H1 (cell line): ENCODE data around the gene GON4L. TPM values are rescaled to one million over a fixed set of nuclear protein-coding genes. Genes with fewer than 3 reads are reported as not detected.

Source experiments
- CTCF ChIA-PET: fragments of 300-600 bp; sonication (Branson Sonifier 250); formaldehyde crosslinking; loops from one replicate; lab custom pipeline; 2021; ENCODE audit not compliant: partially characterized antibody; lab: Charles Lee
- POLR2A ChIA-PET: fragments of 300-600 bp; sonication (Branson Sonifier 250); formaldehyde crosslinking; loops from one replicate; lab custom pipeline; 2021; ENCODE audit warnings: inconsistent platforms; ENCODE audit not compliant: partially characterized antibody; lab: Charles Lee
- DNase-seq, 2 experiments: peaks; one replicate each; pipeline versions ENCODE4 v3.0.0 to v3.0.0-alpha.2; 2010 to 2022; ENCODE audit warnings: low spot score in 2 of 2, low read depth in 1 of 2, mixed read lengths in 1 of 2
- FAIRE-seq: peaks from 2 replicates; lab custom pipeline; 2011; peaks lifted over from hg19 to GRCh38; lab: Jason Lieb, UNC
- H2AFZ ChIP-seq: 2 replicates; pipeline ENCODE4 v1.8.1; 2012; ENCODE audit warnings: low read length, inconsistent platforms
- H2AK5ac ChIP-seq: 2 replicates; pipeline ENCODE4 v1.6.1; 2013; ENCODE audit warnings: low read depth, low read length
- H2BK120ac ChIP-seq: replicated peaks from 2 replicates; pipeline ENCODE3; 2013; ENCODE audit warnings: low read depth, low read length, inconsistent platforms
- H2BK12ac ChIP-seq: 2 replicates; pipeline ENCODE4 v1.6.1; 2013; ENCODE audit warnings: low read depth, low read length
- H2BK15ac ChIP-seq: 2 replicates; pipeline ENCODE4 v1.6.1; 2013; ENCODE audit warnings: low read length
- H2BK20ac ChIP-seq: 2 replicates; pipeline ENCODE4 v1.6.1; 2013; ENCODE audit warnings: low read length
- H2BK5ac ChIP-seq: 2 replicates; pipeline ENCODE4 v1.6.1; 2013; ENCODE audit warnings: low read depth, low read length
- H3K14ac ChIP-seq: 2 replicates; pipeline ENCODE4 v1.6.1; 2013; ENCODE audit warnings: inconsistent platforms; ENCODE audit not compliant: insufficient read length
- H3K18ac ChIP-seq: 2 replicates; pipeline ENCODE4 v1.6.1; 2013; ENCODE audit warnings: low read length; ENCODE audit errors: extremely low read depth
- H3K23ac ChIP-seq: 2 replicates; pipeline ENCODE4 v1.6.1; 2013; ENCODE audit warnings: inconsistent platforms; ENCODE audit not compliant: insufficient read length
- H3K23me2 ChIP-seq: 2 replicates; pipeline ENCODE4 v1.6.1; 2013; ENCODE audit warnings: low read depth, low read length
- H3K27ac ChIP-seq: 2 replicates; pipeline ENCODE4 v1.6.1; 2011; ENCODE audit warnings: low read depth, low read length, inconsistent platforms
- H3K27me3 ChIP-seq, 4 experiments: replicated peaks in 1 of 4; 1 replicate in 1 of 4; 2 replicates in 3 of 4; pipeline versions ENCODE4 v1.6.1 to v1.8.1; 2011 to 2013; ENCODE audit warnings: low read length in 3 of 4, mild to moderate bottlenecking in 3 of 4, inconsistent platforms in 2 of 4, mixed read lengths in 2 of 4, moderate library complexity in 1 of 4; ENCODE audit not compliant: control insufficient read depth in 3 of 4, insufficient read depth in 3 of 4; ENCODE audit errors: extremely low read depth in 1 of 4
- H3K36me3 ChIP-seq, 4 experiments: 2 replicates each; pipeline versions ENCODE4 v1.6.1 to v1.8.1; 2011 to 2013; ENCODE audit warnings: mild to moderate bottlenecking in 4 of 4, low read length in 3 of 4, moderate library complexity in 2 of 4, control low read depth in 1 of 4, inconsistent platforms in 1 of 4; ENCODE audit not compliant: insufficient read depth in 4 of 4, control insufficient read depth in 2 of 4
- H3K4ac ChIP-seq: replicated peaks from 2 replicates; pipeline ENCODE3; 2013; ENCODE audit warnings: low read length, low read depth, mixed read lengths, inconsistent platforms; ENCODE audit not compliant: insufficient read length
- H3K4me1 ChIP-seq, 4 experiments: replicated peaks in 1 of 4; 1 replicate in 1 of 4; 2 replicates in 3 of 4; pipeline versions ENCODE4 v1.6.1 to v1.8.1; 2011 to 2013; ENCODE audit warnings: low read length in 3 of 4, inconsistent platforms in 2 of 4, mixed read lengths in 1 of 4; ENCODE audit not compliant: insufficient read depth in 4 of 4, control insufficient read depth in 3 of 4
- H3K4me2 ChIP-seq, 2 experiments: 2 replicates each; pipeline versions ENCODE4 v1.6.1 to v1.8.1; 2011 to 2013; ENCODE audit warnings: low read depth in 2 of 2, low read length in 2 of 2, control low read depth in 1 of 2, inconsistent platforms in 1 of 2, mild to moderate bottlenecking in 1 of 2; ENCODE audit not compliant: insufficient read depth in 1 of 2
- H3K4me3 ChIP-seq, 4 experiments: fragments of 200-600, 300-600 bp in 1 of 4; sonication (generic), shearing (Covaris generic), sonication (Bioruptor Twin) in 1 of 4; 2 replicates each; pipeline versions ENCODE4 v1.5.1 to v1.8.1; 2011 to 2016; ENCODE audit warnings: low read length in 4 of 4, low read depth in 3 of 4, control low read depth in 2 of 4, inconsistent platforms in 2 of 4, mild to moderate bottlenecking in 2 of 4, mixed read lengths in 1 of 4, moderate library complexity in 1 of 4; ENCODE audit not compliant: insufficient read depth in 2 of 4; ENCODE audit errors: extremely low read depth in 1 of 4
- H3K56ac ChIP-seq: replicated peaks from 2 replicates; pipeline ENCODE3; 2013; ENCODE audit warnings: low read depth, mild to moderate bottlenecking, mixed read lengths, low read length, inconsistent platforms; ENCODE audit not compliant: insufficient read length
- H3K79me1 ChIP-seq: 2 replicates; pipeline ENCODE4 v1.6.1; 2013; ENCODE audit warnings: low read depth, low read length, control low read depth
- H3K79me2 ChIP-seq, 2 experiments: 2 replicates each; pipeline versions ENCODE4 v1.6.1 to v1.8.1; 2012 to 2013; ENCODE audit warnings: low read length in 2 of 2, mild to moderate bottlenecking in 2 of 2, inconsistent platforms in 1 of 2; ENCODE audit not compliant: insufficient read depth in 2 of 2, control insufficient read depth in 1 of 2
- H3K9ac ChIP-seq, 4 experiments: replicated peaks in 1 of 4; 1 replicate in 1 of 4; 2 replicates in 3 of 4; pipeline versions ENCODE4 v1.6.1 to v1.8.1; 2011 to 2013; ENCODE audit warnings: low read depth in 3 of 4, low read length in 3 of 4, control low read depth in 2 of 4, mild to moderate bottlenecking in 2 of 4, moderate library complexity in 2 of 4, inconsistent platforms in 1 of 4; ENCODE audit errors: extremely low read depth in 1 of 4
- H3K9me3 ChIP-seq, 2 experiments: 2 replicates each; pipeline versions ENCODE4 v1.6.1 to v1.8.1; 2012 to 2013; ENCODE audit warnings: mild to moderate bottlenecking in 2 of 2, moderate library complexity in 2 of 2, control low read depth in 1 of 2, inconsistent platforms in 1 of 2, low read depth in 1 of 2, low read length in 1 of 2, mixed read lengths in 1 of 2; ENCODE audit not compliant: insufficient read depth in 2 of 2
- H4K20me1 ChIP-seq, 2 experiments: replicated peaks in 1 of 2; 2 replicates each; pipeline versions ENCODE3 to v1.8.1; 2011 to 2013; ENCODE audit warnings: inconsistent platforms in 2 of 2, low read length in 2 of 2, mild to moderate bottlenecking in 1 of 2; ENCODE audit not compliant: insufficient read depth in 2 of 2, control insufficient read depth in 1 of 2
- H4K5ac ChIP-seq: 2 replicates; pipeline ENCODE4 v1.6.1; 2013; ENCODE audit warnings: low read length, low read depth, mixed read lengths, inconsistent platforms; ENCODE audit not compliant: insufficient read length
- H4K8ac ChIP-seq: 2 replicates; pipeline ENCODE4 v1.8.0; 2013; ENCODE audit warnings: mild to moderate bottlenecking, moderate library complexity, low read length, inconsistent platforms; ENCODE audit not compliant: insufficient read depth; ENCODE audit errors: extremely low read depth
- H4K91ac ChIP-seq: replicated peaks from 2 replicates; pipeline ENCODE3; 2013; ENCODE audit warnings: low read length, mixed read lengths, inconsistent platforms; ENCODE audit not compliant: insufficient read length
- BACH1 ChIP-seq: IDR thresholded peaks from 2 replicates; pipeline ENCODE4 v1.6.1; 2012; ENCODE audit warnings: low read length, improper control_type of control experiment
- BCL11A ChIP-seq, 2 experiments: IDR thresholded peaks; one replicate each; pipeline ENCODE4 v1.6.1; 2011; ENCODE audit warnings: low read depth in 2 of 2, low read length in 2 of 2, mild to moderate bottlenecking in 2 of 2
- CBX8 ChIP-seq: fragments of 300-800, 300-1000 bp; sonication (generic); IDR thresholded peaks from 2 replicates; pipeline ENCODE4 v1.7.1; 2016; ENCODE audit warnings: low read depth, low read length, borderline replicate concordance
- EP300 ChIP-seq, 2 experiments: IDR thresholded peaks; 1 replicate in 1 of 2; 2 replicates in 1 of 2; pipeline ENCODE4 v1.6.1; 2011 to 2012; ENCODE audit warnings: low read depth in 2 of 2, low read length in 2 of 2, mild to moderate bottlenecking in 2 of 2, borderline replicate concordance in 1 of 2, inconsistent platforms in 1 of 2, moderate library complexity in 1 of 2
- EZH2 ChIP-seq: fragments of 200-600 bp; sonication (generic); IDR thresholded peaks from 2 replicates; pipeline ENCODE4 v1.7.1; 2012; ENCODE audit warnings: low read depth, mild to moderate bottlenecking, moderate library complexity, low read length, inconsistent platforms; ENCODE audit not compliant: severe bottlenecking
- GABPA ChIP-seq: IDR thresholded peaks from 2 replicates; pipeline ENCODE4 v1.6.1; 2011; ENCODE audit warnings: mild to moderate bottlenecking, low read length, moderate library complexity, borderline replicate concordance; ENCODE audit not compliant: insufficient read depth
- KDM5A ChIP-seq: fragments of 200-600 bp; IDR thresholded peaks from 2 replicates; pipeline ENCODE4 v1.7.1; 2012; ENCODE audit warnings: mild to moderate bottlenecking, low read length, inconsistent platforms, mixed read lengths
- MAFK ChIP-seq: IDR thresholded peaks from 2 replicates; pipeline ENCODE4 v1.6.1; 2012; ENCODE audit warnings: low read depth, mild to moderate bottlenecking, improper control_type of control experiment, low read length
- SIRT6 ChIP-seq: IDR thresholded peaks from one replicate; pipeline ENCODE4 v1.7.1; 2012; ENCODE audit warnings: low read length, inconsistent platforms
- TEAD4 ChIP-seq: IDR thresholded peaks from 2 replicates; pipeline ENCODE4 v1.6.1; 2012; ENCODE audit warnings: low read depth, low read length, inconsistent platforms, mixed read lengths
- WGBS, 2 experiments: shearing (Covaris generic) in 1 of 2; methylation state at CpG; one replicate each; pipeline versions ENCODE4 v1.1.6 to v1.1.7; 2013 to 2015; ENCODE audit warnings: low lambda C conversion rate in 2 of 2, mixed read lengths in 2 of 2, inconsistent platforms in 1 of 2, low coverage in 1 of 2, missing lambda C conversion rate in 1 of 2; ENCODE audit not compliant: insufficient replicate concordance in 2 of 2, insufficient coverage in 1 of 2, insufficient read length in 1 of 2; ENCODE audit errors: extremely low coverage in 1 of 2, missing lambda C conversion rate in 1 of 2; 5-methylcytosine and 5-hydroxymethylcytosine counted together
- polyA plus RNA-seq, 7 experiments: library from polyadenylated mRNA; depleted of rRNA in 3 of 7; stranded (reverse) in 5 of 7; unstranded in 2 of 7; fragments of >200 nt in 5 of 7; fragments of 200-250 nt in 2 of 7; gene quantifications; 1 replicate in 5 of 7; 2 replicates in 1 of 7; 4 replicates in 1 of 7; pipeline versions ENCODE4 v1.2.1 to v1.2.3, GENCODE V29; 2011 to 2013; ENCODE audit warnings: missing spikeins in 2 of 7, mixed read lengths in 2 of 7
- total RNA-seq: library from RNA; stranded (reverse); fragmentation: NEBNext Ultra II Directional; extraction: Animal tissue kit (Norgen Biotek cat#: 25700); gene quantifications from 2 replicates; pipeline ENCODE4 v1.2.1, GENCODE V29; 2021

GON4L gene
- total and polyA plus RNA-seq, 2 of the 8 experiments (the other 6 are each of a cell fraction or from before 2014, with no cell fraction given): 26.2 to 52.1 TPM

- Histone ChIP-seq H3K18ac (no peak overlapping the region), H3K4me1 (no peaks in the 10 kb centered on the region), H2AK5ac (no peak overlapping the region), H3K23ac (no peak overlapping the region), H3K27ac (no peak overlapping the region), H4K8ac (no peak overlapping the region), H3K4me3 (no peak overlapping the region), H3K9ac (no peak overlapping the region), H3K14ac (no peak overlapping the region), H2BK120ac (no peak overlapping the region), H2BK20ac (no peak overlapping the region), H4K91ac (no peak overlapping the region), H2AFZ (no peak overlapping the region), H3K27me3 (no peaks in the 10 kb centered on the region), H2BK5ac (no peak overlapping the region), H3K36me3 (peaks cover 13 to 41% (median 26%) of the 10 kb centered on the region in 4 experiments), H3K4ac (no peak overlapping the region), H2BK12ac (no peak overlapping the region), H3K56ac (no peak overlapping the region), H4K20me1 (no peaks in the 10 kb centered on the region), H3K79me1 (no peaks in the 10 kb centered on the region), H3K9me3 (no peaks in the 10 kb centered on the region), H3K23me2 (no peaks in the 10 kb centered on the region), H4K5ac (no peak overlapping the region)
- FAIRE-seq (no peak), DNase-seq (no peak)
- POLR2A ChIA-PET: interaction anchor here (0.5 to 2.4 kb wide), 2 partner anchors 35 to 42 kb away, joined by 5 to 8 read pairs; partner anchors contain the start of gene KHDC4
- WGBS, 2 experiments: 96% methylated on average over 1 of the region's 1 CpG; no CpG with 5 or more reads in 1 of the 2 experiments
- TF ChIP-seq EP300 (IDR thresholded peaks at IDR 0.05; ENCODE audit: borderline replicate concordance in 1 of 2, low read depth in 2 of 2, low read length in 2 of 2) (no peak), MAFK (no peak), KDM5A (no peak), SIRT6 (no peak), CBX8 (no peak), GABPA (no peak), BACH1 (no peak), BCL11A (IDR thresholded peaks at IDR 0.05; ENCODE audit: low read depth in 2 of 2, low read length in 2 of 2) (no peak), TEAD4 (no peak), EZH2 (no peak)
- TF ChIP-seq, all 59 proteins: peak for 0
- Histone ChIP-seq H2BK15ac (no peak overlapping the region), H3K79me2 (no peaks in the 10 kb centered on the region), H3K4me2 (no peak overlapping the region)
- CTCF ChIA-PET: interaction anchor here (0.5 to 1.1 kb wide), 3 partner anchors 15 to 26 kb away, joined by 3 to 4 read pairs (median 3); no protein-coding TSS in a partner anchor
These were observed 40.7 kb upstream of the GON4L start for GRCh38 chr1:155897746-155898145.
